PFSK-1 (cell line): ENCODE data around the gene SLCO2A1.

ENCODE experiments used
- FOXP2 ChIP-seq: optimal IDR thresholded peaks from 2 replicates; pipeline ENCODE3; 2011; ENCODE audit warnings: borderline replicate concordance, control low read depth, inconsistent platforms; ENCODE audit not compliant: insufficient read depth; ENCODE audit errors: extremely low read length, extremely low read depth
- POLR2AphosphoS5 ChIP-seq: IDR thresholded peaks from 2 replicates; pipeline ENCODE4 v1.6.1; 2012; ENCODE audit warnings: low read depth, mild to moderate bottlenecking, control low read depth, low read length, moderate library complexity
- REST ChIP-seq, 2 experiments: IDR thresholded peaks; 2 replicates each; pipeline versions ENCODE4 v1.6.1 to v1.8.0; 2011 to 2012; ENCODE audit warnings: low read depth in 2 of 2, low read length in 2 of 2, control low read depth in 1 of 2, inconsistent platforms in 1 of 2, mild to moderate bottlenecking in 1 of 2, moderate library complexity in 1 of 2; ENCODE audit not compliant: insufficient read depth in 1 of 2
- SIN3A ChIP-seq: IDR thresholded peaks from 2 replicates; pipeline ENCODE4 v1.6.1; 2012; ENCODE audit warnings: mild to moderate bottlenecking, low read length, moderate library complexity, borderline replicate concordance; ENCODE audit not compliant: insufficient read depth
- TAF1 ChIP-seq: IDR thresholded peaks from 2 replicates; pipeline ENCODE4 v1.6.1; 2012; ENCODE audit warnings: low read length, control low read depth, borderline replicate concordance; ENCODE audit not compliant: insufficient read depth

The SLCO2A1 gene

GRCh38 chr3:133956982-133957381, 72.7 kb downstream of the SLCO2A1 start:
- TF ChIP-seq TAF1: no peak

- TF ChIP-seq FOXP2 (no peak), REST (IDR thresholded peaks at IDR 0.05; ENCODE audit: insufficient read depth in 1 of 2, low read depth in 2 of 2, low read length in 2 of 2) (no peak), TAF1 (no peak), POLR2AphosphoS5 (no peak), SIN3A (no peak)
These were observed 73.4 kb downstream of the SLCO2A1 start for GRCh38 chr3:133956353-133956752.

- TF ChIP-seq TAF1 (no peak), FOXP2 (no peak), SIN3A (no peak), REST (IDR thresholded peaks at IDR 0.05; ENCODE audit: insufficient read depth in 1 of 2, low read depth in 2 of 2, low read length in 2 of 2) (no peak), POLR2AphosphoS5 (no peak)
These were observed 73.8 kb downstream of the SLCO2A1 start for GRCh38 chr3:133955892-133956291.

- TF ChIP-seq TAF1 (no peak), POLR2AphosphoS5 (no peak), SIN3A (no peak), REST (IDR thresholded peaks at IDR 0.05; ENCODE audit: insufficient read depth in 1 of 2, low read depth in 2 of 2, low read length in 2 of 2) (no peak), FOXP2 (no peak)
These were observed 74.9 kb downstream of the SLCO2A1 start for GRCh38 chr3:133954717-133955360.

- no peak for TF ChIP-seq FOXP2
These were observed 76.4 kb downstream of the SLCO2A1 start for GRCh38 chr3:133953297-133953696.

GRCh38 chr3:133949438-133949837, 80.3 kb downstream of the SLCO2A1 start:
- TF ChIP-seq TAF1 (no peak), FOXP2 (no peak), POLR2AphosphoS5 (no peak), REST (IDR thresholded peaks at IDR 0.05; ENCODE audit: insufficient read depth in 1 of 2, low read depth in 2 of 2, low read length in 2 of 2) (no peak), SIN3A (no peak)
